ENCODE measurements around the gene RPL3. TPM values are rescaled to one million over a fixed set of nuclear protein-coding genes. Genes with fewer than 3 reads are reported as not detected.
A peak's percentile ranks its signal among the peaks of the same experiment; 100 is the strongest.
"Not testable (repeated sequence)": the region's sequence is repeated elsewhere in the genome, so short reads cannot be mapped to it uniquely, and the experiment has no call there.

The RPL3 gene
- 1,000 to 10,000 TPM in 1 of 2 donors, 100 to 1,000 TPM in 1; 796 to 1,078 TPM for total RNA-seq
- long read RNA-seq, transcript RPL3-201 (10 exons, 1,442 nt): major isoform, 1,859 of 1,959 reads
- long read RNA-seq, transcript RPL3-202 (9 exons, 1,289 nt): minor isoform, 42 of 1,959 reads
- long read RNA-seq, partial matches to known transcripts: 5 of 1,959 reads
- long read RNA-seq, other reads (novel, unspliced or antisense): 52 of 1,959 reads

DNA sequence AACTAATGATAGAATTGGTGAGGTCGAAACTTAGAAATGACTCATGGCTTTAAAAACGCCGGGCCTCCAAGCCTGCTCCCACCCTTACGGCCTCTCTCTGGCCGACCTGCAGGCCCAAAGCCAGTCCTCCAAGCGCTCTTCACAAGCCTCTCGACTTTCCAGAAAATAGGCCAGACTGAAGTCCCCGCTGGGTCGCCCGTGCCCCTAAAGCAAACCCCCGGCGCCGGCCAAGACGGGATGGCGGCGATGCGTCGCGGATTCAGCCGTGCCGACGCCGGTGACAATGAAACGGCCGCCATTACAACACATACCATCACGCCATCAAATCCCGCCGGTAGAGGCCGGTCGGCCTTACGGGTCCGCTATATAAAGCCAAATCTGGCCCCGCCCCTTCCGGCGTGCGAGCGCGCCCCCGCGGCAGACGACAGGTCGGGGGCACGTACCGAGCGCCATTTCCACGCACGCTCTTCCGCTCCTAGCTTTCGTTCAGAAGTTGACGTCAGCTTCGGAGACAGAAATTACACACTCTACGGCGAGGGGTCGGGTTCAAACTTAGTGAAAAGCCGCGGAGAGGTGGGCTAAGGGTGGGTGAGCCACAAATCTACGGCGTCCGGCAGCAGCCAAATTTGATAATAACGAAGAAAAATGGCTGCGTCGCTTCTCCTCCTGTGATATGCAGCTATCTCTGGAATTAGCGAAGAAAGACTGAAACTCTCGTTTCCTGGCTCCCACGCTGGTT is at the start of gene RPL3:
RPL3 (minus strand) TSS at position 340 of the 739 bp plus-strand sequence; CDS start at position 314, 26 bp downstream.
- intact Hi-C loops (cut with DNase I): loop anchor here (5.0 to 10.0 kb wide), 3 partner anchors 167 to 205 kb away; partner anchors contain the start of genes ATF4 (in 1 of the 2) and CBX7 (in 1 of the 2)
- ATAC-seq (peak; percentile 89 to 94), DNase-seq (peak; percentile 96)

DNA sequence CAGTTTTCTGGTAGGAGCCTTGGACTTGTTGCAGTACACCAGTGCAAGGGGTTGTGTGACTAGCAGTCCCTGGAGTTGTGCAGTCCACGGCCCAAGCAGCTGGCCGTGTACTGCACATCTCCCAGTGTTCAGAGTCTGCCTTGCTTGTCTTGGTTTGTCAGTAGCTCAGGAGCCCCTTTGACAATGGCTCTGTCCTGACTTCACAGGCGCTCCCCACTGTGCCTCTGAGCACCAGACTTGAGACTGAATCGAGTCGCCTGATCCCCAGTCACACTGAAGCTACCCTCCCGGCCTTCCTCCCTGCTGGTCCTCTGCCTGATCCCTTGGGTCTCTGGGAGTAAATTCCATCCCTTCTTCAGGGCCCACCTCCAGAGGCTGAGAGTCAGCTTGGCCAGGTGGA is 49.8 kb upstream of the RPL3 start:
- ATAC-seq (no peak), DNase-seq (no peak)
- intact Hi-C loops (cut with DNase I): no loop called here

DNA sequence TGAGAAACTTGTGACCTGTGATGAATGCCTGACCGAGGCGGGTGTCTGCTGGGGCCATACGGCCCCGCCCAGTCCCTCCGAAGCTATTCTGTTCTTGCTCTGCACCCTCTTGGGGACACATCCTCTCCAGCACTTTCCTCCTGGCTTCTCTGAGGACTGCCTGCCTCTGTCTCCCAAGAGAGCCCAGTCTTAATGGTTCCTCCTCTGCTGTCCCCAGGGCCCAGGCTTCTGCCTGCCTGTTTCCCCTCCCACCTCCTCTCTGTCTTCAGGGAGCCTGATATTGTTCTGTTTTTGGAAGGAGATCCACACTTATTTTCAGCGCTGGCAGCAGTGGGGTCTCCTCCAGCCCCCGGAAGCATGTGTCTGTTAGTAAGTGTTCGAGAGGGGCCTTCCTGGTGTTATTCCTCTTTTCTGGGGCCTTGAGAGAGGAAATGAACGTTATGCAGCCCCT is 49.1 kb upstream of the RPL3 start:
- ATAC-seq (peak in 1 of 2 donors; percentile 21), DNase-seq (no peak)
- intact Hi-C loops (cut with DNase I): no loop called here

DNA sequence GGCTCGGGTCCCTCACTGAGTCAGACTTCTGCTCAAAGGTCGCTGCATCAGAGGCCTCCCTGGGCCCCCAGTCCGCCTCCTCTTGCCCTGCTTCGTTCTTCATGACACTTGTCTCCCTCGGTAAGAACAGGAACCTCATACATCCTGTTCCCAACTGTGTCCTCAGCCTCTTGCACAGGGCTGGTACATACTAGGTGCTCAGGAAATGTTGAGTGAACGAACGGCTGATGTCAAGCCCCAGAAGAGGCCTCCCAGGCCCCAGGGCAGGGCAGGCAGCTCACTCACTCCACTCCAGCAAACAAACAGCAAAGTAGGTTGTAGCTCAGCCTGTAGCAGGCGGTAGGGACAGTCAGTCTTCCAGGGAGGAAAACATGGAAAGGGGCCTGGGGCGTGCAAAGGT is 47.6 kb upstream of the RPL3 start:
- no peak for ATAC-seq
- DNase-seq: no peak
- intact Hi-C loops (cut with DNase I): no loop called here

DNA sequence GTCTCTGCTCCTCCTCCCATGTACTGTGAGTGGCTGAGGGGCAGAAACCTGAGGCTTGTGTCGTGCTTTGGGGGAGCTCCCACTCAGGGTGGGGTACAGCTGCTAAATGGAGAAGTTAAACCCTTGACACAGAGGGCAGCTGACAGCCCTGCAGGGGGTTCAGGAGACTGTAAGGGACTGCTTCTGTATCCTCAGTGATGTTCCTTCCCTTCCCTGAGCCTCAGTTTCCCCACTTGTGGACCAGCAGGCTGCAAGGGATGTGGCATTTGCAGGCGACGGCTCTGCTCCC is 46.0 kb upstream of the RPL3 start:
- no peak for ATAC-seq

DNA sequence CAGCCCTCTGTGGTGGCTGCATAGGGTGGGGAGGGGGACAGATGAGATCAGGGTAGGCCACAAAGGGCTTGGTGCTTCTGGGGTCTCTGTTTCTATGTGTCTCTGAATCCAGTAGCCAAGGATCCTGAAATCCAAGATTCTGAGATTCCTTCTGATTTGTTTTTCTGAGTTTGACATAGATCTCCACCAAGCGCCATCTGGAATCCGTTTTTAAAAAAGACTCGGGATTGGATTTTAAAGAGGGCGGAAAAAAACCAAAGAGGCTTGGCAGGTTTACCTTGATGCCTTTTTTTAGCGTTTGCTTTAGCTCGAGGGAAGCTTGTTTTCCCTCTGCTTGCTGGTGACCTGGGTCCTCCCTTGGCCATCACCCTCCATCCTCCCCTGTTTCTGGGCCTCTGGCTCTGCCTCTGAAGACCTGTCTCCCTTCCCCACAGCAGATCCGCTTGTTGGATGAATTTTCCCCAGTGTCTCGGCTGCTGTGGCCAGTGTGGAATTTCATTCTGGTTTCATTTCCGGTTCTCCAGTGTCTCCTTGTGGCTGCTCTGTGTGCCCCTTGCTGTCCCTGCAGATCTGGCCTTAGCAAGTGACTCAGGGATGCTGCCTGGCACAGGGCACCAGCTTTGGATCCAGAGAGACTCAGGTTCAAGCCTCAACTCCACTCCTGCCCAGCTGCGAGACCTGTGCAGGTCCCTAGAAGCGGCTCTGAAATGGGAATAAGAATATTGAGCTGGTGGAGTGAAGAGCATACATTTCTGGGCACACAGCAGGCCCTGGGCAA is 45.5 kb upstream of the RPL3 start:
- intact Hi-C loops (cut with DNase I): no loop called here
- ATAC-seq (no peak), DNase-seq (no peak)

More for the DNA sequence above, 46.0 kb upstream of the RPL3 start:
- no peak for DNase-seq
- intact Hi-C loops (cut with DNase I): no loop called here

DNA sequence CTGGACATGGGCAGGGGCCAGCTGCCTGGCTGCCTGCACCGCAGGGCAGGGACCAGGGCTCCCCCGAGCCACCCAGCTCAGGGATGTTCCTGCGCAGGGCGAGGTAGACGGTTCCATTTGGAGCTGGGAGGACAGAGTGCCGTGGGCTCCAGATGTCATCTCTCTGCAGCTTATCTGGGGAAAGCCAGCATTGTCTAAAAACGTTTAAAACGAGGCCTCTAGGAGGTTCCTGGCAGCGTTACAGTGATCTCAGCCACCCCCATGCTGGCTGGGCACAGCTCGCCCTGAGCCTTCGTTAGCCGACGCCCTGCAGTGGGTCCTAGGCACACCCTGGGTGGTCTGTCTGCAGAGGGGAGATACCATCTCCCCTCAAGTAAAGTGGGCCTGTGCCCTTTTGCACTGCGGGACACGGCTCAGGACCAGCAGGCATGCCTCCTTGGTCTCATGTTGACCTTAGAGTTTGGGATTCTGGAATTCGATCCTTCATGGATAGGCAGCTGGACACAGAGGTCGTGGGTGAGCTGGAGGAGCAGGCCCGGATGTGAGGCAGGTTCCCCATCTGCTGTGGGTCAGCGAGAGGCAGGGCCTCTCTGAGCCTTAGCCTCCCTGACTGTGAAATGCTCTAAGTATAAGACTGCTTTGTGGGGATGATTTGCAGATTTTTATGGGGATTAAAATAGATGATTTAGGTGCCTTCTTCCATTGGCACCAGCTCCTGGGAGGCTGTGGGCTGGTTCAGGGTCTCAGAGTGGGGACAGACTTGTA is 44.5 kb upstream of the RPL3 start:
- ATAC-seq (peak in 1 of 2 donors; percentile 22), DNase-seq (no peak)
- intact Hi-C loops (cut with DNase I): no loop called here

DNA sequence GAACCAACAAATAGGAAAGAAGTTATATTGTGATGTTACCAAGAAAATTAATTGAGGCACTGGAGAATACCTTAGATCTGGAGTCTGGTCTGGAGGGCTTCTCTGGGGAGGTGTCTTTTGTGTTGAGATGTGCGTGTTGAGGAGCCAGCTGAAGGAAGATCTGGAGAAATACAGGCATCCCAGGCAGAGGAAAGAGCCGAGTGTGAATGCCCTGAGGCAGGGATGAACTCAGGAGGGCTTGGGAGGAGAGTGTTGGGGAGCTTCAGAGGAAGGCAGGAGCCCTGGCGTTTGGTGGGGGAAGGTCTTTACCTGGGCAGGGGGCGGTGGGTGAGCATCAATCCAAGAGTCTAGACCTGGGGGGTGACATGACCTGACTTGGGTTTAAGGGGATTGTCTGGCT is 43.5 kb upstream of the RPL3 start:
- no peak for DNase-seq
- ATAC-seq: no peak
- intact Hi-C loops (cut with DNase I): no loop called here

DNA sequence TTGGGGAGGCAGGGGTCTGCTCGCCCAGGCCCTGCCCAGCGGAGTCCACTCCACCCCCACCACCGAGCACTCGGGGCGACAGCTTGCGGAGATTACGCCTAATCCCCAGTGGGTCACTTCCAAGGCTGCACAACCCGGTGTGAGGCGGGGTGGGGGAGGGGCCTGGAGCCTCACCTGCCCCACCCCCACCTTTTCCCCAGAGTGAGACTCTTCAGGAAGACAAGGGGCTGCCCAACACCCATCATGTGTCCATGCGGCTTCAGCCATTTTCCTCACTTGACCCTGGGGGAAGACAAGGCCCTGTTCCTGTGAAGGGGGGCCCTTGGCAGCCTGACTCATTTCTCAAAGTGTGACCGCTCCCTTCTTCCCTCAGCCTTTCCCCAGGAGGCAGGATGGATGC is 42.8 kb upstream of the RPL3 start:
- DNase-seq: no peak
- ATAC-seq: no peak
- intact Hi-C loops (cut with DNase I): no loop called here

DNA sequence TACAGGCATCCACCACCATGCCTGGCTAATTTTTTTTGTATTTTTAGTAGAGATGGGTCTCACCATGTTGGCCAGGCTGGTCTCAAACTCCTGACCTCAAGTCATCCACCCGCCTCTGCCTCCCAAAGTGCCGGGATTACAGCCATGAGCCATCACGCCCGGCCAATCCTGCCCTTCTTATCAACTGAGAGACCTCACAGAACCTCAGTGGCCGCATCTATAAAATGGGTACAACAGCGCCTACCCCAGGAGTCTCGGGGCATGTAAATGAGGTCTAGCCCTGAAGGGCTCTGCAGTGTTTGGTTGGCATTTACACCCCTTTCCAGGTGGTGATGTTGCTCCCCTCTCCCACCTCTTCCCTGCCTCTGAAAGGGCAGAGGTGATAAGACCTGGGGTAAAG is 42.1 kb upstream of the RPL3 start:
- no peak for DNase-seq
- intact Hi-C loops (cut with DNase I): no loop called here
- no peak for ATAC-seq

DNA sequence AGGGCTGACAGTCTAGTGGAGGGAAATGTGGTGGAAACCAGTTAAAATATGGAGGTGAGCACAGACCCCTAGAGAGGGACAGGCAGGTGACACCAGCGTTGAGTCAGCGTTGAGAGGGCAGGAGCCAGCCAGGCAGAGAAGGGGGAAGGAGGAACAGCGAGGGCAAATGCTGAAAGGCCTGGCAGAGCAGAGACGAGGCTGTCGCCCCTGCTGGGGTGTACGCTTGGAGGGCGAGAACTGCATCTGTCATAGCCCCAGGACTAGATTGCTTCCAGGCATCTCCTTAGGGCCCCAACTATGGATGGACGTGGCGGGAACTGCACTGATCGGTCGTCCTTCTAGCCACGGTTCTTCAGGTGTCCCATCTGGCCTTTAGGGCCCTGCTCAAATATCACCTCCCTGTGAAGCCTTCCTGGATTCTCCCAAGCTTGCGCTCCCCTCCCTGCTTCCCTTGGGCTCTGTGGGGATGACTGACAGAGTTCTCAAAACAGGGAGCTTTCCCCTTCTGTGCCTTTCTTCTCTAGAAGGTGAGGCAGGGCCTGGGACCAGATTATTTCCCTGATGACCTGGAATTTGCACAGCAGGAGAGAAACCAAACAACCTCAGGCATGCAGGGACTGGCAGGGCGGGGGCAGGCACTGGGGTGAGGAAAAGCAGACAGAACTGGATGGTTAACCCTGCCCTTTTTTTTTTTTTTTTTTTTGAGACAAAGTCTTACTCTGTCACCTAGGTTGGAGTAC is 41.4 kb upstream of the RPL3 start:
- intact Hi-C loops (cut with DNase I): no loop called here
- ATAC-seq: no peak
- no peak for DNase-seq

DNA sequence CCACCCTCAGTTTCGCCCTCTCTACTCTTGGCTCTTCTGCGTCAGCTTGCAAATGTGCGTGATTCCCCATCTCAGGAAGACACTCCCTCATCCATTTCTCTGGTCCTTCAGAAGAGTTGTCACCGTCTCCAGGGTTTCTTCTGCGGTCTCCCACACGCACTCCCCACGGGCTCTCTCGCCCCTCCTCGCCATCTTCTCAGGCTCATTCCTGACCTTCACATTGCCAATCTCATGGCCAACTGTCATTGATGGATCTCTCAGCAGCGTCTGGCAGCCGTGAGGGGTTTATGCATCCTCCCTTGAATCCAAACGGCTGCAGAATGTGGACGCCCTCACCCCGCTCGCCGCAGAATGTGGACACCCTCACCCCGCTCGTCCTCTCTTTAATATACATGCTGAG is 40.8 kb upstream of the RPL3 start:
- intact Hi-C loops (cut with DNase I): no loop called here
- DNase-seq (no peak), ATAC-seq (no peak)

DNA sequence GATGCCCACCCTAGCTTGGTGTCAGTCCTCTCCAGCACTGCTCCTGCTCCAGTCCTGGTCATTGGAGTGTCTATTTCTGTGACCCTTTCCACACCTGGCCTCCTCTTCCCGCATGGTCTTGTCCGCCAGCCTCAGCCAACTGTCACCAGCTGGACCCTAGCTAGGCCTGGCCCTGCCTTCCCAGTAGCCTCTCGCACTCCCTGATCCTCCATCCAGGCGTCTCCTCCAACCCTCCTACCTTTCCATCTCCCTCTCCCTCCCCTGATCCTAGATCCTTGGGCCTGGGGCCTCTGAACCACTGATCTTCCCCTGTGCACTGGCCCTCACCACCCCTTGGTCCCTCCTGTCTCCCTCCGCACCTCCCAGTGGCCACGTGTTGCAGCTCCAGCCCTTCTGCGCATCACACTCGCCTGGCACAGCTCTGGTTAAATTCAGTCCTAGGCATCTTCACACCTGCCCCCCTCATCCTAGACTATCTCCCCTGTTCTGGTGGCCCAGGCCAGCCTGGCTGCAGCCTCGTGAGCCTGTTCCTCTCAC is 40.3 kb upstream of the RPL3 start:
- ATAC-seq (peak in 1 of 2 donors; percentile 7), DNase-seq (no peak)
- intact Hi-C loops (cut with DNase I): no loop called here

DNA sequence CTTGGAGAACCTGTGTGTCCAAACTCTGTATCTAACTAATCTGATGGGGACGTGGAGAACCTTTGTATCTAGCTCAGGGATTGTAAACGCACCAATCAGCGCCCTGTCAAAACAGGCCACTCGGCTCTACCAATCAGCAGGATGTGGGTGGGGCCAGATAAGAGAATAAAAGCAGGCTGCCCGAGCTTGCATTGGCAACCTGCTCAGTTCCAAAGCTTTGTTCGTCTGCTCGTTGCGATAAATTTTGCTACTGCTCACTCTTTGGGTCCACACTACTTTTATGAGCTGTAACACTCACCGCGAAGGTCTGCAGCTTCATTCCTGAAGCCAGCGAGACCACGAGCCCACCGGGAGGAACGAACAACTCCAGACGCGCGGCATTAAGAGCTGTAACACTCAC is 38.8 kb upstream of the RPL3 start:
- DNase-seq; ATAC-seq; intact Hi-C loops (cut with DNase I): not testable (repeated sequence)

DNA sequence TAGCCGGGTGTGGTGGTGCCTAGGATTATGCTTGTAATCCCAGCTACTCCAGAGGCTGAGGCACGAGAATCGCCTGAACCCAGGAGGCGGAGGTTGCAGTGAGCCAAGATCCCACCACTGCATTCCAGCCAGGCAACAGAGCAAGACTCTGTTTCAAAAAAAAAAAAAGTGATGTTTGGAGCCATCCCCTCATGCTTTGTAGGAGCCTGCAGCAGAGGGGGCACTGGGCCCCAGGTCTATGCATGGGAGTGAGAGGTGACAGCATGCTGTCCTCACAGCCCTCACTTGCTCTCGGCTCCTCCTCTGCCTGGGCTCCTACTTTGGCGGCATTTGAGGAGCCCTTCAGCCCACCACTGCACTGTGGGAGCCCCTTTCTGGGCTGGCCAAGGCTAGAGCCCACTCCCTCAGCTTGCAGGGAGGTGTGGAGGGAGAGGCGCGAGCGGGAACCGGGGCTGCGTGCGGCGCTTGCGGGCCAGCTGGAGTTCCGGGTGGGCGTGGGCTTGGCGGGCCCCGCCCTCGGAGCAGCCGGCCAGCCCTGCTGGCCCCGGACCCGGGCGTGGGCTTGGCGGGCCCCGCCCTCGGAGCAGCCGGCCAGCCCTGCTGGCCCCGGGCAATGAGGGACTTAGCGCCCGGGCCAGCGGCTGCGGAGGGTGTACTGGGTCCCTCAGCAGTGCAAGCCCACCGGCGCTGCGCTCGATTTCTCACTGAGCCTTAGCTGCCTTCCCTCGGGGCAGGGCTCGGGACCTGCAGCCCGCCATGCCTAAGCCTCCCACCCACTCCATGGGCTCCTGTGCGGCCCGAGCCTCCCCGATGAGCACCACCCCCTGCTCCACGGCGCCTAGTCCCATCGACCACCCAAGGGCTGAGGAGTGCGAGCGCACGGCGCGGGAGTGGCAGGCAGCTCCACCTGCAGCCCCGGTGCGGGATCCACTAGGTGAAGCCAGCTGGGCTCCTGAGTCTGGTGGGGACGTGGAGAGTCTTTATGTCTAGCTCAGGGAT is 38.0 kb upstream of the RPL3 start:
- DNase-seq; ATAC-seq; intact Hi-C loops (cut with DNase I): not testable (repeated sequence)

DNA sequence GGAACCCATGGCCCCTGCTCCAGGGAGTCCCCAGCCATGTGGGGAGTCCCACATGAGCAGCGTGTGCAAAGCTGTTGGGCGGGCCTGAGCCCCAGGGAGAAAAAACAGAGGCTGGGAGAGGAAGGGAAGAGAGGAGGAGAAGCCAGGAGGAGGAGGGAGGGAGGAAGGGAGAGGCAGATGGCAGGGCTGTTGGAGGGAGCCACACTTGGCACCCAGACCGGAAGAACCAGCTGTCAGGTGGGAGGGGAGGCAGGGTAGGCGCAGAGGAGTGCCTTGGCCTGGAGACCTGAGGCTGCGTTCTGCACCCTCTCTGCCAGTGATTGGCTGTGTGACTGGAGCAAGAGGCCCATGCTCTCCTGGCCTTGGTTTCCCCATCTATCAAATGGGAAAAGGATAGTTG is 37.0 kb upstream of the RPL3 start:
- intact Hi-C loops (cut with DNase I): no loop called here
- DNase-seq: no peak
- ATAC-seq: no peak

DNA sequence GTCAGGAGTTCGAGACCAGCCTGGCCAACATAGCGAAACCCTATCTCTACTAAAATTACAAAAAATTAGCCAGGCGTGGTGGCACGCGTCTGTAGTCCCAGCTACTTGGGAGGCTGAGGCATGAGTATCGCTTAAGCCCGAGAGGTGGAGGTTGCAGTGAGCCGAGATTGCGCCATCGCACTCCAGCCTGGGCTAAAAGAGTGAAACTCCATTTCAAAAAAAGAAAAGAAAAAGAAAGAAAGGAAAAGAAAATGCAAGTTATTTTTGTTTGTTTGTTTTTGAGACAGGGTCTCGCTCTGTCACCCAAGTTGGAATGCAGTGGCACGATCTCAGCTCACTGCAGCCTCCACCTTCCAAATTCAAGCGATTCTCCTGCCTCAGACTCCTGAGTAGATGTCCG is 36.4 kb upstream of the RPL3 start:
- DNase-seq; ATAC-seq; intact Hi-C loops (cut with DNase I): not testable (repeated sequence)
